Endothelial cell (in vitro differentiated cells): Measurements from ENCODE around the gene BBLN. TPM values are rescaled to one million over a fixed set of nuclear protein-coding genes. Genes with fewer than 3 reads are reported as not detected.

ENCODE experiments used
- DNase-seq: peaks from one replicate; pipeline ENCODE4 v3.0.0; 2021; ENCODE audit warnings: low spot score
- H3K27ac Mint-ChIP-seq: one replicate; pipeline ENCODE4 v1.8.0; 2021; ENCODE audit warnings: mixed read lengths, inconsistent platforms; ENCODE audit not compliant: unreplicated experiment
- H3K27me3 Mint-ChIP-seq: one replicate; pipeline ENCODE4 v1.8.0; 2021; ENCODE audit warnings: mild to moderate bottlenecking, moderate library complexity, mixed read lengths, inconsistent platforms; ENCODE audit not compliant: unreplicated experiment
- H3K36me3 Mint-ChIP-seq: one replicate; pipeline ENCODE4 v1.8.0; 2021; ENCODE audit warnings: mild to moderate bottlenecking, low read depth, mixed read lengths, inconsistent platforms; ENCODE audit not compliant: unreplicated experiment
- H3K4me1 Mint-ChIP-seq: one replicate; pipeline ENCODE4 v1.8.0; 2021; ENCODE audit warnings: mild to moderate bottlenecking, mixed read lengths, inconsistent platforms; ENCODE audit not compliant: unreplicated experiment
- H3K4me3 Mint-ChIP-seq: one replicate; pipeline ENCODE4 v1.8.0; 2021; ENCODE audit warnings: mild to moderate bottlenecking, mixed read lengths, inconsistent platforms; ENCODE audit not compliant: unreplicated experiment
- H3K9me3 Mint-ChIP-seq: one replicate; pipeline ENCODE4 v1.8.0; 2021; ENCODE audit warnings: mixed read lengths, inconsistent platforms; ENCODE audit not compliant: unreplicated experiment
- total RNA-seq: library from RNA; stranded (reverse); fragmentation: NEBNext Ultra II Directional; extraction: Animal tissue kit (Norgen Biotek cat#: 25700); gene quantifications from one replicate; pipeline ENCODE4 v1.2.1, GENCODE V29; 2021; ENCODE audit not compliant: unreplicated experiment
- TF ChIP-seq, protein P1 (sequence below): fragments of 200-600 bp; sonication (generic); IDR thresholded peaks from one replicate; pipeline ENCODE4 v1.5.0; 2021; ENCODE audit warnings: antibody characterized with exemption; ENCODE audit not compliant: unreplicated experiment

The BBLN gene
- total RNA-seq, 1 donor from 2014 or later: 62.1 TPM

DNA sequence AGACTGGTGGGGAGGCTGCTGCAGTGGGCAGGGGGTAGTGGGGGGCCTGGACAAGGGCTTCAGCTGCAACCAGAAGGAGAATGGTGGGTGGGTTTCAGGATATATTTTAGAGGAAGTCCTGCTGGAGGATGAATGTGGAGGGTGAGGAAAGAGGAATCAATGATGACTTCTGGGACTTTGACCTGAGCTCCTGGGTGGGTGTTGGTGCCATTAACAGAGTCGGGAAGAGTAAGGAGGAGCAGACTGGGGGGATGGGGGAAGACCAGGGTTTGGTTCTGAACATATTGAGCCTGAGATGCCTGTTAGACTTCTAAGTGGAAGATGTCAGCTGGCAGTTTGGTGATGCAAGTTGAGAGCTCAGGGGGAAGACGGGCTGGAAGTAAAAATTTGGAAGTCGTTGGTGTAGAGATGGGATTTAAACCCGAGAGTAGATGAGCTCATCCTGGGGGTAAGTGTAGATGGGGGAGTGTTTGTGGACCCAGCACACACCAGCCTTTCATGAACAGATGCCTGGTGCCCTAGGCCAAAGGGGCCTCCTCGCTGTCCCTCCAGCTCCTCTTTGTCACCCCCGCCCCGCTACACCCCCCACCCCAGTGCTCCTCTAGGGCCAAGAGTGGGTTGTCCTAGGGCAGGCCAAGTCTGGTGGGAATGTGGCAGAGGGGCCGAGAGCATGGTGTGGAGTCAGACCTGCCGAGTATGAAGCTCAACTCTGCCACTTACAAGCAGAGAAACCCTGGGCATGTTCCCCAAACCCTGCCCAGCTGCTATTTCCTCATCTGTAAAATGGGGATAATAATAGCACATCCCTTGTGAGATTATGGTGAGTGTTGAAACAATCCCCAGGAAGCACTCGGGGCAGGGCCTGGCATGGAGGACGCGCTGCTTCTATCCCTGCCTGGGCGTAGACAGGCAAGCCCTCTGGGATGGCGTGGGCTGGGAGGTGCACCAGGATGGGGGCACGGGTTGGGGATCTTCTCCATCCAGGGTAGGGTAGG is 47.1 kb downstream of the BBLN start:
- TF ChIP-seq, protein P1, sequence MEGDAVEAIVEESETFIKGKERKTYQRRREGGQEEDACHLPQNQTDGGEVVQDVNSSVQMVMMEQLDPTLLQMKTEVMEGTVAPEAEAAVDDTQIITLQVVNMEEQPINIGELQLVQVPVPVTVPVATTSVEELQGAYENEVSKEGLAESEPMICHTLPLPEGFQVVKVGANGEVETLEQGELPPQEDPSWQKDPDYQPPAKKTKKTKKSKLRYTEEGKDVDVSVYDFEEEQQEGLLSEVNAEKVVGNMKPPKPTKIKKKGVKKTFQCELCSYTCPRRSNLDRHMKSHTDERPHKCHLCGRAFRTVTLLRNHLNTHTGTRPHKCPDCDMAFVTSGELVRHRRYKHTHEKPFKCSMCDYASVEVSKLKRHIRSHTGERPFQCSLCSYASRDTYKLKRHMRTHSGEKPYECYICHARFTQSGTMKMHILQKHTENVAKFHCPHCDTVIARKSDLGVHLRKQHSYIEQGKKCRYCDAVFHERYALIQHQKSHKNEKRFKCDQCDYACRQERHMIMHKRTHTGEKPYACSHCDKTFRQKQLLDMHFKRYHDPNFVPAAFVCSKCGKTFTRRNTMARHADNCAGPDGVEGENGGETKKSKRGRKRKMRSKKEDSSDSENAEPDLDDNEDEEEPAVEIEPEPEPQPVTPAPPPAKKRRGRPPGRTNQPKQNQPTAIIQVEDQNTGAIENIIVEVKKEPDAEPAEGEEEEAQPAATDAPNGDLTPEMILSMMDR: no peak
- H3K36me3 Mint-ChIP-seq: peaks cover 9% of the 10 kb centered on the region
- no peak for DNase-seq
- no peak overlapping the region for H3K4me3 Mint-ChIP-seq
- peaks cover 20% of the 10 kb centered on the region for H3K27me3 Mint-ChIP-seq
- peaks cover 19% of the 10 kb centered on the region for H3K4me1 Mint-ChIP-seq
- H3K9me3 Mint-ChIP-seq: peaks cover 2% of the 10 kb centered on the region
- no peak overlapping the region for H3K27ac Mint-ChIP-seq

DNA sequence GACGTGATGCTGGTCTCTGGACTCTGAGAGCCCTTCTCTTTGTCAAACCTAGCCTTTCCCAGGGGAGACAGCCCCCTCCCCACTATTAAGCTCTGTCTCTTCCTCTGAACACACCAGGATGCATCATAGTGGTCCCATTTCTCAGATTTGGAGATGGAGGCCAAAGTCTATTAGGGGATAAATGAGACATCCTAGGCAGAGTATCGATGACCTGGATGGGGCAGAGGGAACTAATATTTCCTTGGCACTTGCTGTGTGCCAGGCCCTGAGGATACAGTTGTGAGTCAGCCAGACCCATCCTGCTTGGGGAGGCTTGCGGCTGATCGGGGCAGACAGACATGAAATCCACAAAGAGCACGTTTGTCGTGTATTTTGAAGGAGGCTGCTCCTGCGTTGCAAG is 48.3 kb downstream of the BBLN start:
- no peak for DNase-seq
- peaks cover 3% of the 10 kb centered on the region for H3K9me3 Mint-ChIP-seq
- H3K27me3 Mint-ChIP-seq: peaks cover 15% of the 10 kb centered on the region
- H3K4me3 Mint-ChIP-seq: no peak overlapping the region
- no peak overlapping the region for H3K27ac Mint-ChIP-seq
- TF ChIP-seq, protein P1: no peak
- peaks cover 3% of the 10 kb centered on the region for H3K36me3 Mint-ChIP-seq
- H3K4me1 Mint-ChIP-seq: peaks cover 15% of the 10 kb centered on the region

DNA sequence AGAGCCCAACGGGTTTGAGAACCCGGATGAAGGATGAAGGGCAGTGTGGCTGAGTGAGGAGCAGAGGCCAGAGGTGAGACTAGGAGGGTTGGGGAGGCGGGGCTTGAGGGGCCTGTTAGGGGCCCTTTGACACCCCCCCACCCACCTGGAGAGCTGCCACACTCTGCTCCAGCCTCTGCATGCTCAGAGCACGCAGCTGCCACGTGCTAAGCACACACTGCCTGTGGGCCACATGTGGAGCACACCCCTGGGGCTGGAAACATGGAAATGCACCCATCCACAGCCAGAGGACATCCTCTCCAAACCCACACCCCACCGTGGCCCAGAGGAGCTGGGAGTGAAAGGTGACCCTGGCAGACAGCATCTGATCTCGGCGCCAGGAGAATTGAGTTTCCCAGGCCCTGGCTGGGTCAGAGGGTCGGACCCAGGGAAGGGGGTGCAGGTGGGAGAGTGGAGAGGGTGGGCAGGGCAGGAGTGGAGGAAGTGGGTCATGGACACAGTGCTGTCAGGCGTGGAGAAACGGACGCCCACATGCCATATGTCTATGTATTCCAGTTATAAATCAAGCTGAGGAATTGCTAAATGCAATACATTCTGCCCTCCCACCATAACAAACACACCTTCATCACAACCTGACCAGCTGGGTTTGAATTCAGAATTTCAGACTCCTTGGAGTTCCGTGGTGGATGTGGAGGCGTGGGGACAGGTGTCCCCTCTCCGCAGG is 49.0 kb downstream of the BBLN start:
- TF ChIP-seq, protein P1: no peak
- peaks cover 3% of the 10 kb centered on the region for H3K36me3 Mint-ChIP-seq
- H3K4me3 Mint-ChIP-seq: no peak overlapping the region

DNA sequence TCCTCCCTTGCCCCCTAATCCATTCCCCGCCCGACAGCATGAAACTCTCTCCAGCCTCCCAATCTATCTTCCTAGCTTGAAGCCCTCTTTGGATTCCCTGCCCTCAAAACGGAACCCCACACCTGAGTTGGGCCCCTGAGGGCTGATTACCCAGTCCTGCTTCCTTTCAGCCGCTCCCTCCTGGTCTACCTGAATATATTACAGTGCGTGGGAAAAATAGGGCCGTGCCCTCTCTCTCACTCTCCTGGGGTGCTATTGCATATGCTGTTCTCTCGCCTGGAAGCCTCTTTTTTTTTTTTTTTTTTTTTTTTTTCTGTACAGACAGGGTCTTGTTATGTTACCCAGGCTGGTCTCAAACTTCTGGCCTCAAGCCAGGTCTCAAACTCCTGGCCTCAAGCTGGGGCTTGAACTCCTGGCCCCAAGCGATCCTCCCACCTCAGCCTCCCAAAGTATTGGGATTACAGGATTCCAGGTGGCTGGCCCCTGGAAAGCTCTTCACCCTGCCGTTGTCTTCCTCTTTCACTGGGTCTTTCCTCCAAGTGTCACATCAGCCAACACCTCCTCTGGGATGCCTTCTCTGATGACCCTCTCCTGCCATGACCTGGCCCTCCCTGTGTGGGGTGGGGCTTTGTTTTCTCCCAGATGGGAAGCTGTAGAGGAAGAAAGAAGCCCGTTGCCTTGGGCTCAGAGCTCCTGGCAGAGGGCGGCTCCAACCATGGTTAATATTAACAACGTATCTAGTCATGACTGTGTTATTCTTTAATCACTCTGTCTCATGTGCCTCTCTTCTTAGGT is 51.3 kb downstream of the BBLN start:
- peaks cover 10% of the 10 kb centered on the region for H3K27me3 Mint-ChIP-seq
- H3K27ac Mint-ChIP-seq: no peak overlapping the region
- DNase-seq: no peak
- TF ChIP-seq, protein P1: no peak
- no peak overlapping the region for H3K4me3 Mint-ChIP-seq
- peaks cover 3% of the 10 kb centered on the region for H3K9me3 Mint-ChIP-seq
- H3K36me3 Mint-ChIP-seq: peaks cover 3% of the 10 kb centered on the region
- H3K4me1 Mint-ChIP-seq: peaks cover 13% of the 10 kb centered on the region

More for the DNA sequence above, 49.0 kb downstream of the BBLN start:
- DNase-seq: no peak
- peaks cover 3% of the 10 kb centered on the region for H3K9me3 Mint-ChIP-seq
- no peak overlapping the region for H3K27ac Mint-ChIP-seq
- peaks cover 15% of the 10 kb centered on the region for H3K4me1 Mint-ChIP-seq
- H3K27me3 Mint-ChIP-seq: peaks cover 15% of the 10 kb centered on the region
